Measurements from ENCODE around the gene KIF26B.

DNA sequence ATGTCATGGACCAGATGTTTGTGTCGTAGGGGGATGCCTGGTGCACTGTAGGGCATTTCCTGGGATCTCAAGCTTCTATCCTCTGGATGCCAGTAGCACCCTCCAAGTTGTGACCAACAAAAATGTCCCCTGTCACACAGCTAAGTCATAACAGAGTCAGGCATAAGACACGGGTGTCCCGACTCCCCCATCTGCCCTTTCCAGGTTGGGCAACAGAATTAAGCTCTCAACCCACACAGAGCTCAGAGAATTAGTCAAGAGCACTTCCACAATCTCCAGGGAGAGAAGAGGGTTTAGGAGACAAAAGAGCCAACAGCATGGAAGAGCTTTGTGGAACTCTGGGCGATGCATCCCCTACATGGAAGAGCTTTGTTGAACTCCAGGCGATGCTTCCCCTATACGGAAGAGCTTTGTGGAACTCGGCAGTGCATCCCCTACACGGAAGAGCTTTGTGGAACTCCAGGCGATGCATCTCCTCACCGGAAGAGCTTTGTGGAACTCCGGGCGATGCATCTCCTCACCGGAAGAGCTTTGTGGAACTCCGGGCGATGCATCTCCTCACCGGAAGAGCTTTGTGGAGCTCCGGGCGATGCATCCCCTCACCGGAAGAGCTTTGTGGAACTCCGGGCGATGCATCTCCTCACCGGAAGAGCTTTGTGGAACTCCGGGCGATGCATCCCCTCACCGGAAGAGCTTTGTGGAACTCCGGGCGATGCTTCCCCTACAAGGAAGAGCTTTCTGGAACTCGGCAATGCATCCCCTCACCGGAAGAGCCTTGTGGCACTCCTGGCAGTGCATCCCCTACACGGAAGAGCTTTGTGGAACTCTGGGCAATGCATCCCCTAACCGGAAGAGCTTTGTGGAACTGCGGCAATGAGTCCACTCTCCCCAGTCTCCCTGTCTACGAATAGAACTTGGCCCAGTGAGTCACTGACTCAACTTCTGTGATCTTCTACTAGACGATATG lies 422.7 kb downstream of the KIF26B start:
- TF ChIP-seq SMC3 (IDR thresholded peaks at IDR 0.05; ENCODE audit: low read depth, low read length) (no peak), TAF1 (IDR thresholded peaks at IDR 0.05; ENCODE audit: borderline replicate concordance, low read depth, low read length) (no peak), RAD21 (IDR thresholded peaks at IDR 0.05; ENCODE audit: low read length) (no peak), TCF12 (IDR thresholded peaks at IDR 0.05) (no peak), EP300 (IDR thresholded peaks at IDR 0.05; ENCODE audit: borderline replicate concordance in 1 of 2, low read depth in 1 of 2, low read length in 1 of 2) (no peak), GABPA (IDR thresholded peaks at IDR 0.05; ENCODE audit: low read depth) (no peak), EZH2phosphoT487 (IDR thresholded peaks at IDR 0.05; ENCODE audit: borderline replicate concordance, low read depth) (no peak), ELF1 (IDR thresholded peaks at IDR 0.05) (no peak), POLR2AphosphoS5 (IDR thresholded peaks at IDR 0.05; ENCODE audit: low read depth, low read length) (no peak), MXI1 (IDR thresholded peaks at IDR 0.05; ENCODE audit: low read depth, low read length) (no peak)
- TF ChIP-seq, protein P1, sequence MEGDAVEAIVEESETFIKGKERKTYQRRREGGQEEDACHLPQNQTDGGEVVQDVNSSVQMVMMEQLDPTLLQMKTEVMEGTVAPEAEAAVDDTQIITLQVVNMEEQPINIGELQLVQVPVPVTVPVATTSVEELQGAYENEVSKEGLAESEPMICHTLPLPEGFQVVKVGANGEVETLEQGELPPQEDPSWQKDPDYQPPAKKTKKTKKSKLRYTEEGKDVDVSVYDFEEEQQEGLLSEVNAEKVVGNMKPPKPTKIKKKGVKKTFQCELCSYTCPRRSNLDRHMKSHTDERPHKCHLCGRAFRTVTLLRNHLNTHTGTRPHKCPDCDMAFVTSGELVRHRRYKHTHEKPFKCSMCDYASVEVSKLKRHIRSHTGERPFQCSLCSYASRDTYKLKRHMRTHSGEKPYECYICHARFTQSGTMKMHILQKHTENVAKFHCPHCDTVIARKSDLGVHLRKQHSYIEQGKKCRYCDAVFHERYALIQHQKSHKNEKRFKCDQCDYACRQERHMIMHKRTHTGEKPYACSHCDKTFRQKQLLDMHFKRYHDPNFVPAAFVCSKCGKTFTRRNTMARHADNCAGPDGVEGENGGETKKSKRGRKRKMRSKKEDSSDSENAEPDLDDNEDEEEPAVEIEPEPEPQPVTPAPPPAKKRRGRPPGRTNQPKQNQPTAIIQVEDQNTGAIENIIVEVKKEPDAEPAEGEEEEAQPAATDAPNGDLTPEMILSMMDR (IDR thresholded peaks at IDR 0.05), result no peak
- TF ChIP-seq, protein P2, sequence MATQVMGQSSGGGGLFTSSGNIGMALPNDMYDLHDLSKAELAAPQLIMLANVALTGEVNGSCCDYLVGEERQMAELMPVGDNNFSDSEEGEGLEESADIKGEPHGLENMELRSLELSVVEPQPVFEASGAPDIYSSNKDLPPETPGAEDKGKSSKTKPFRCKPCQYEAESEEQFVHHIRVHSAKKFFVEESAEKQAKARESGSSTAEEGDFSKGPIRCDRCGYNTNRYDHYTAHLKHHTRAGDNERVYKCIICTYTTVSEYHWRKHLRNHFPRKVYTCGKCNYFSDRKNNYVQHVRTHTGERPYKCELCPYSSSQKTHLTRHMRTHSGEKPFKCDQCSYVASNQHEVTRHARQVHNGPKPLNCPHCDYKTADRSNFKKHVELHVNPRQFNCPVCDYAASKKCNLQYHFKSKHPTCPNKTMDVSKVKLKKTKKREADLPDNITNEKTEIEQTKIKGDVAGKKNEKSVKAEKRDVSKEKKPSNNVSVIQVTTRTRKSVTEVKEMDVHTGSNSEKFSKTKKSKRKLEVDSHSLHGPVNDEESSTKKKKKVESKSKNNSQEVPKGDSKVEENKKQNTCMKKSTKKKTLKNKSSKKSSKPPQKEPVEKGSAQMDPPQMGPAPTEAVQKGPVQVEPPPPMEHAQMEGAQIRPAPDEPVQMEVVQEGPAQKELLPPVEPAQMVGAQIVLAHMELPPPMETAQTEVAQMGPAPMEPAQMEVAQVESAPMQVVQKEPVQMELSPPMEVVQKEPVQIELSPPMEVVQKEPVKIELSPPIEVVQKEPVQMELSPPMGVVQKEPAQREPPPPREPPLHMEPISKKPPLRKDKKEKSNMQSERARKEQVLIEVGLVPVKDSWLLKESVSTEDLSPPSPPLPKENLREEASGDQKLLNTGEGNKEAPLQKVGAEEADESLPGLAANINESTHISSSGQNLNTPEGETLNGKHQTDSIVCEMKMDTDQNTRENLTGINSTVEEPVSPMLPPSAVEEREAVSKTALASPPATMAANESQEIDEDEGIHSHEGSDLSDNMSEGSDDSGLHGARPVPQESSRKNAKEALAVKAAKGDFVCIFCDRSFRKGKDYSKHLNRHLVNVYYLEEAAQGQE (IDR thresholded peaks at IDR 0.05; ENCODE audit: low read depth, low read length), result no peak

Measured in SK-N-SH (cell line).